ENCODE data around the gene DHRS9. TPM values are rescaled to one million over a fixed set of nuclear protein-coding genes. Genes with fewer than 3 reads are reported as not detected.

DHRS9 gene
- total and polyA plus RNA-seq, 12 donors, result 0.09 to 1.7 (median 0.39) TPM; not detected in 5

DNA sequence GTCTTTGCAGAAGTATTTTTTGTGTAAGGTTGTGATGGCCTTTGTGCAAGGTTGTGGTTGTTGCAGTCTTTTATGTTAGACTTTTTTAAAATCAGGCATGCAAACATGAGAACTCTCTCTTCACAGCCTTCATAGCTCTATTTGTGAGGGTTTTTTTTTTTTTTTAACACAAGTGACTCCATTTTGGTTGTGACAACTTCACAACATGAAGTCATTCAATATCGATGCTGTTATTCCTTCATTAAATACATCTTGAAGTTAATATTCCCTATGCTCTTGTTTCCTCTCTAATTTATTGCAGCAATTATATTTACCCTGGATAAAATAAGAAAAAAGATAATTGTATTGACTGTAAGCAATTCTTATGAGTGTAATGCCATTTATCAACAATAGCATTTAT lies 35.5 kb downstream of the DHRS9 start:
- intact Hi-C loops (cut with DNase I), result no loop called here
- H3K4me3 ChIP-seq, result no peak overlapping the region
- whole genome bisulfite sequencing, 4 donors, result 56 to 97% (median 92%) methylated on average over 1 of the region's 1 CpG

GRCh38 chr2:169105476-169105875 lies 36.1 kb downstream of the DHRS9 start:
- Histone ChIP-seq H3K4me1 (replicated peaks in 1 of 2) (no peaks in the 10 kb centered on the region), H3K27ac (no peak overlapping the region), H3K4me3 (no peak overlapping the region), H3K36me3 (replicated peaks in 1 of 2) (no peaks in the 10 kb centered on the region), H3K9me3 (replicated peaks in 1 of 3) (no peaks in the 10 kb centered on the region), H3K27me3 (peaks cover 6% of the 10 kb centered on the region)
- intact Hi-C loops (cut with DNase I), result no loop called here
- no peak for DNase-seq
- TF ChIP-seq POLR2A (IDR thresholded peaks at IDR 0.05), result no peak
- no peak for TF ChIP-seq CTCF (IDR thresholded peaks at IDR 0.05)
- 73 to 85% (median 82%) methylated on average over 1 of the region's 1 CpG for WGBS, 4 donors

More for the DNA sequence above, 35.5 kb downstream of the DHRS9 start:
- DNase-seq, result no peak
- Histone ChIP-seq H3K4me1 (replicated peaks in 1 of 2) (no peaks in the 10 kb centered on the region), H3K9me3 (replicated peaks in 1 of 3) (no peaks in the 10 kb centered on the region), H3K36me3 (replicated peaks in 1 of 2) (no peaks in the 10 kb centered on the region), H3K27ac (no peak overlapping the region), H3K27me3 (no peaks in the 10 kb centered on the region)
- TF ChIP-seq POLR2A (IDR thresholded peaks at IDR 0.05), result no peak
- TF ChIP-seq CTCF (IDR thresholded peaks at IDR 0.05), result no peak

- Histone ChIP-seq H3K27ac (no peak overlapping the region), H3K4me1 (replicated peaks in 1 of 2) (no peaks in the 10 kb centered on the region), H3K36me3 (replicated peaks in 1 of 2) (no peaks in the 10 kb centered on the region), H3K4me3 (no peak overlapping the region), H3K27me3 (peaks cover 6% of the 10 kb centered on the region), H3K9me3 (replicated peaks in 1 of 3) (no peaks in the 10 kb centered on the region)
- intact Hi-C loops (cut with DNase I), result no loop called here
- TF ChIP-seq POLR2A (IDR thresholded peaks at IDR 0.05), result no peak
- TF ChIP-seq CTCF (IDR thresholded peaks at IDR 0.05), result no peak
- 88 to 98% (median 95%) methylated on average over 2 of the region's 2 CpGs for WGBS, 4 donors
- no peak for DNase-seq
These were observed 36.8 kb downstream of the DHRS9 start for GRCh38 chr2:169106134-169106533.

- H3K27me3 ChIP-seq, result peaks cover 6% of the 10 kb centered on the region
- WGBS, 4 donors, result 67 to 79% (median 77%) methylated on average over 6 of the region's 6 CpGs
- no peaks in the 10 kb centered on the region for H3K4me1 ChIP-seq (replicated peaks in 1 of 2)
- no peak for DNase-seq
- H3K27ac ChIP-seq, result no peak overlapping the region
- no peaks in the 10 kb centered on the region for H3K36me3 ChIP-seq (replicated peaks in 1 of 2)
- intact Hi-C loops (cut with DNase I), result no loop called here
- H3K9me3 ChIP-seq (replicated peaks in 1 of 3), result no peaks in the 10 kb centered on the region
- TF ChIP-seq CTCF (IDR thresholded peaks at IDR 0.05), result no peak
- TF ChIP-seq POLR2A (IDR thresholded peaks at IDR 0.05), result no peak
- H3K4me3 ChIP-seq, result no peak overlapping the region
These were observed 37.5 kb downstream of the DHRS9 start for GRCh38 chr2:169106563-169107545.
